Hepatocyte (in vitro differentiated cells): ENCODE measurements around the gene LSAMP.

Source experiments
- EZH2 ChIP-seq: fragments of 200-600 bp; sonication (generic); IDR thresholded peaks from 2 replicates; pipeline ENCODE4 v1.6.1; 2016; ENCODE audit warnings: antibody characterized with exemption, mild to moderate bottlenecking, borderline replicate concordance
- EZH2phosphoT487 ChIP-seq: fragments of 200-600 bp; sonication (generic); IDR thresholded peaks from one replicate; pipeline ENCODE4 v1.6.1; 2018; ENCODE audit warnings: antibody characterized with exemption, mild to moderate bottlenecking, low read depth, moderate library complexity; ENCODE audit not compliant: unreplicated experiment, severe bottlenecking
- TF ChIP-seq, protein P1 (sequence below): fragments of 200-600 bp; sonication (generic); IDR thresholded peaks from 2 replicates; pipeline ENCODE4 v1.5.1; 2016; ENCODE audit warnings: antibody characterized with exemption, mild to moderate bottlenecking; ENCODE audit not compliant: poor library complexity

DNA sequence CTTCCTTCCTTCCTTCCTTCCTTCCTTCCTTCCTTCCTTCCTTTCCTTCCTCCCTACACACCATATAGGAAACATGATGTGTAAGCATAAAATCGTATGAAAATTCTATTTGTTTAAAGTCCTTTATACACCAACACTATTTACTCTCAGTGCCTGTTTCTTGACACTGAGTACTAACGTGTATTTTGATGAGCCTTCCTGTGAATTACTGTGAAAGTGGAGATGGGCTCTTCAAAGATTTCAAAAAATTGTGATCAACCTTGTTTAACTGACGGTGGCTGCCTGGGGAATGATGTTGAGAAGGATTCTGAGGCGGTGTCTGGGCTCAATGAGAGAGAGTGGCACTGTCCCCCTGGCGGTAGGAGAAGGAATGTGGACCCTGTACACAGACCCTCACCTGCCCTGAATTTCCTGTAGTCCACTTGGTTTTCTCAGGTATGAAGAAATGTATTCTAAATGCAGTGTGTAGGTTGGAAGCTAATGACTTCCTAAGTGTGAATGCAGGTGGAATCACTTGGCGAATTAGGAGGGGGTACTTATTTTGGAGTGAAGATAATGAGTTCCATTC lies 584.0 kb downstream of the LSAMP start:
- TF ChIP-seq, protein P1, sequence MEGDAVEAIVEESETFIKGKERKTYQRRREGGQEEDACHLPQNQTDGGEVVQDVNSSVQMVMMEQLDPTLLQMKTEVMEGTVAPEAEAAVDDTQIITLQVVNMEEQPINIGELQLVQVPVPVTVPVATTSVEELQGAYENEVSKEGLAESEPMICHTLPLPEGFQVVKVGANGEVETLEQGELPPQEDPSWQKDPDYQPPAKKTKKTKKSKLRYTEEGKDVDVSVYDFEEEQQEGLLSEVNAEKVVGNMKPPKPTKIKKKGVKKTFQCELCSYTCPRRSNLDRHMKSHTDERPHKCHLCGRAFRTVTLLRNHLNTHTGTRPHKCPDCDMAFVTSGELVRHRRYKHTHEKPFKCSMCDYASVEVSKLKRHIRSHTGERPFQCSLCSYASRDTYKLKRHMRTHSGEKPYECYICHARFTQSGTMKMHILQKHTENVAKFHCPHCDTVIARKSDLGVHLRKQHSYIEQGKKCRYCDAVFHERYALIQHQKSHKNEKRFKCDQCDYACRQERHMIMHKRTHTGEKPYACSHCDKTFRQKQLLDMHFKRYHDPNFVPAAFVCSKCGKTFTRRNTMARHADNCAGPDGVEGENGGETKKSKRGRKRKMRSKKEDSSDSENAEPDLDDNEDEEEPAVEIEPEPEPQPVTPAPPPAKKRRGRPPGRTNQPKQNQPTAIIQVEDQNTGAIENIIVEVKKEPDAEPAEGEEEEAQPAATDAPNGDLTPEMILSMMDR, result no peak
- TF ChIP-seq EZH2phosphoT487 (no peak), EZH2 (no peak)
